ENCODE data around the gene NR1D1.

The NR1D1 gene

GRCh38 chr17:40060887-40061608, 39.3 kb downstream of the NR1D1 start:
- no peak for DNase-seq

GRCh38 chr17:40059729-40060475, 40.5 kb downstream of the NR1D1 start:
- no peak for DNase-seq

DNA sequence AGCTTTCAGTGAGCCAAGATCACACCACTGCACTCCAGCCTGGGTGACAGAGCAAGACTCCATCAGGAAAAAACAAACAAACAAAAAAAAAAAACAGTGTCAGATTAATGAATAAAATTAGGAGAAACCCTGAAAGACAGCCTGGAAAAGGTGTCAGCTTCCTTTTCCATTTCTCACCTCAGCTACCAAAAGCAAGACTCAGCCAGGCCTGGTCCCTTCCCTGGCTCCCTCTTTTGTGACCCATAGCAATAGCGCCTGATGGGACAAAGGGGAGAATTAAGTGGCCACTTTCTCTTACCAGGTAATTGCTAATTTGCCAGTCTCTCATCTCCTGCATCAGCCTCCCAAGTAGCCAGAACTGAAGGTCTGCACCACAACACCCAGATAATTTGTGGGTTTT, 41.5 kb downstream of the NR1D1 start:
- no peak for DNase-seq

DNA sequence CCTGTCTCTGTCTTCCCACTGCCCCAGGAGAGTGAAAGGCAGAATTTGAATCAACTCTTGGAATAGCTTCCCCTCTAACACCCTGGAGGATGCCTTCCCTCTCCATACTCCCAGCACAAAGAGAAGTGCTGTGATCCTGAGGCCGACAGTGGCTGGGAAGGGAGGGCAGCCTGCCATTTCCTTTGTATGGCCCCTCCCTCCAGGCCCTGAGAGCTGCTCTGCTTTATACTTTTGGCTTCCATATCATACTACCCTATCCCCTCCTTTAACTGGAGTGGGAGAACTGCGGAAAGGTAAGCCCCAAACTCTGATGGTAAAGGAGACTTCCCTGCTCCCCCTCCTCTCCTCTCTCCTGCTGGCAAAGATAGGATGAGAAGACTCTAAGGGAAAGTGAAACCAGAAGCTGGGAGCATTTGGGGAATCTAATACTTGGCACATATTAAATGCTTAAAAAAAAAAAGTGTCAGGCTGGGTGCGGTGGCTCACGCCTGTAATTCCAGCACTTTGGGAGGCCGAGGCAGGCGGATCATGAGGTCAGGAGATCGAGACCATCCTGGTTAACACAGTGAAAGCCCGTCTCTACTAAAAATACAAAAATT, 42.1 kb downstream of the NR1D1 start:
- DNase-seq: no peak

DNA sequence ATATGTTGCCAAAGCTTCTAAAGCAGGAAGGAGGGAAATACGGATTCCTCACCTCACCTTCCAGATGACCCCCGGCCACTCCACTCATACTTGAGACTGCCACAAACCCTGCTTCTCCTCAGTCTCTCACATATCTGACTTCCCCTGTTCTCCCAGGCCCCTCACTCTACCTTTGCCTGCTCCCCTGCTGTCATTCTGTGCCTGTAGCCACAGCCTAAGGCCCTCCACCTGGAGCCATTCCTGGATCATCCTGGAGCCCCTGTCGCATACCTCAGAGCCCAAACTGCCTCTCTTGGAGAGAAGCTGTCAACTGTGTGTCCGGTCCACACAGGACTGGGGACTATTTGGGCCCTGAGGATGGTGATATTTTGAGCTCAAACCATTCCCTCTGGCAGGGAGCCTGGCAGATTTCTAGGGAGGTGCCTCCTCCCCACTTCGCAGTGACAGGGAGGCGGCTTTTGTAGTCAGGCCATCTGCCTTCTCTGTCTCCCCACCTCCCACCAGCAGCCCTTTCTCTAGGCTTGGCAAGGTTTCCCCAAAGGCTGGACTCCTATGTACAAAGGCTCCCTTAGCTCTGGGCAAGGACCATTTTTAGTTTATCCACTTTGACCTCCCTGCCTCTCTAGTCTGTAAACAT, 43.9 kb downstream of the NR1D1 start:
- DNase-seq: no peak
